WERI-Rb-1 (cell line): ENCODE results near the gene FAM53C.
"Not testable (repeated sequence)": the region's sequence is repeated elsewhere in the genome, so short reads cannot be mapped to it uniquely, and the experiment has no call there.

Experiments
- DNase-seq: peaks from one replicate; pipeline ENCODE4 v3.0.0-alpha.2; 2020
- H3K27ac ChIP-seq: fragments of 250-450 bp; sonication (Bioruptor Pico); 2 replicates; pipeline ENCODE4 v1.5.1; 2020; ENCODE audit warnings: mild to moderate bottlenecking, moderate library complexity
- H3K27me3 ChIP-seq: fragments of 250-450 bp; sonication (Bioruptor Pico); 2 replicates; pipeline ENCODE4 v1.5.1; 2021; ENCODE audit warnings: mild to moderate bottlenecking, low read depth, moderate library complexity; ENCODE audit not compliant: insufficient read depth, severe bottlenecking
- H3K36me3 ChIP-seq: fragments of 250-450 bp; sonication (Bioruptor Pico); 2 replicates; pipeline ENCODE4 v1.5.1; 2020; ENCODE audit warnings: mild to moderate bottlenecking, moderate library complexity
- H3K4me3 ChIP-seq: 2 replicates; pipeline ENCODE4 v1.5.1; 2011; ENCODE audit warnings: low read depth, mild to moderate bottlenecking, control low read depth, low read length
- H3K9me3 ChIP-seq: fragments of 250-450 bp; sonication (Bioruptor Pico); 2 replicates; pipeline ENCODE4 v1.5.1; 2021; ENCODE audit warnings: mild to moderate bottlenecking, moderate library complexity; ENCODE audit not compliant: severe bottlenecking
- TF ChIP-seq, protein P1 (sequence below): IDR thresholded peaks from 2 replicates; pipeline ENCODE4 v1.5.1; 2011; ENCODE audit warnings: low read depth, mild to moderate bottlenecking, control low read depth, inconsistent platforms, low read length

Gene FAM53C

DNA sequence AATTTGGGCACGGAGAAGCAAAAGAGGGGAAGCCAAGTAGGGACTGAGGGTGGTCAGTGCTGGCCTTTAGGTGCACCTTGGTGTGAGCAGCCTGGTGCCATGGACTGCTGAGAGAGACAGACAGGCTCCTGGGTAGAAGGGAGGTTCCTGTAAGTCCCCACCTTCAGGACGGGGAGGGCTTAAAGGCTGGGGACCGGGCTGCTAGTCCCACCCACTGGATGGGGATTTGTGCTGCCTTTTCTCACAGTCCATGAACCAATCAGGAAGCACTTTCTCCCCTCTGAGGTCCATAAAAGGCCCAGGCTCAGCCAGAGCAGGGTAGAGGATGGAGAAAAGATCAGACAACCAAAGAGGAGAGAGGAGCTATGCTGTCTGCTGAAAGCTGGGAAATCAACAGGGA is 21.7 kb upstream of the FAM53C start:
- Histone ChIP-seq H3K4me3 (no peak overlapping the region), H3K9me3 (no peaks in the 10 kb centered on the region), H3K27ac (no peak overlapping the region), H3K36me3 (peaks cover 40% of the 10 kb centered on the region), H3K27me3 (no peaks in the 10 kb centered on the region)
- TF ChIP-seq, protein P1, sequence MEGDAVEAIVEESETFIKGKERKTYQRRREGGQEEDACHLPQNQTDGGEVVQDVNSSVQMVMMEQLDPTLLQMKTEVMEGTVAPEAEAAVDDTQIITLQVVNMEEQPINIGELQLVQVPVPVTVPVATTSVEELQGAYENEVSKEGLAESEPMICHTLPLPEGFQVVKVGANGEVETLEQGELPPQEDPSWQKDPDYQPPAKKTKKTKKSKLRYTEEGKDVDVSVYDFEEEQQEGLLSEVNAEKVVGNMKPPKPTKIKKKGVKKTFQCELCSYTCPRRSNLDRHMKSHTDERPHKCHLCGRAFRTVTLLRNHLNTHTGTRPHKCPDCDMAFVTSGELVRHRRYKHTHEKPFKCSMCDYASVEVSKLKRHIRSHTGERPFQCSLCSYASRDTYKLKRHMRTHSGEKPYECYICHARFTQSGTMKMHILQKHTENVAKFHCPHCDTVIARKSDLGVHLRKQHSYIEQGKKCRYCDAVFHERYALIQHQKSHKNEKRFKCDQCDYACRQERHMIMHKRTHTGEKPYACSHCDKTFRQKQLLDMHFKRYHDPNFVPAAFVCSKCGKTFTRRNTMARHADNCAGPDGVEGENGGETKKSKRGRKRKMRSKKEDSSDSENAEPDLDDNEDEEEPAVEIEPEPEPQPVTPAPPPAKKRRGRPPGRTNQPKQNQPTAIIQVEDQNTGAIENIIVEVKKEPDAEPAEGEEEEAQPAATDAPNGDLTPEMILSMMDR = no peak
- DNase-seq = no peak

DNA sequence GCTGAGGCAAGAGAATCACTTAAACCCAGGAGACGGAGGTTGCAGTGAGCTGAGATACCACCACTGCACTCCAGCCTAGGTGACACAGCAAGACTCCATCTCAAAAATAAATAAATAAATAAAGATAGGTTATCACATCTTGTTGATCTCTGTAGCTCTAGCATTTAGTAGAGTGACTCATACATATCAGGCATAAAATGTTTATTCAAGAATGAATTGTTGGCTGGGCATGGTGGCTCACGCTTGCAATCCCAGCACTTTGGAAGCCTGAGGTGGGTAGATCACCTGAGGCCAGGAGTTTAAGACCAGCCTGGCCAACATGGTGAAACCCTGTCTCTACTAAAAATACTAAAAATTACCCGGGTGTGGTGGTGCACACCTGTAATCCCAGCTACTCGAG is 19.9 kb upstream of the FAM53C start:
- not testable (repeated sequence) for H3K27me3 ChIP-seq, DNase-seq, H3K27ac ChIP-seq, H3K9me3 ChIP-seq, H3K4me3 ChIP-seq
- peaks cover 39% of the 10 kb centered on the region for H3K36me3 ChIP-seq

DNA sequence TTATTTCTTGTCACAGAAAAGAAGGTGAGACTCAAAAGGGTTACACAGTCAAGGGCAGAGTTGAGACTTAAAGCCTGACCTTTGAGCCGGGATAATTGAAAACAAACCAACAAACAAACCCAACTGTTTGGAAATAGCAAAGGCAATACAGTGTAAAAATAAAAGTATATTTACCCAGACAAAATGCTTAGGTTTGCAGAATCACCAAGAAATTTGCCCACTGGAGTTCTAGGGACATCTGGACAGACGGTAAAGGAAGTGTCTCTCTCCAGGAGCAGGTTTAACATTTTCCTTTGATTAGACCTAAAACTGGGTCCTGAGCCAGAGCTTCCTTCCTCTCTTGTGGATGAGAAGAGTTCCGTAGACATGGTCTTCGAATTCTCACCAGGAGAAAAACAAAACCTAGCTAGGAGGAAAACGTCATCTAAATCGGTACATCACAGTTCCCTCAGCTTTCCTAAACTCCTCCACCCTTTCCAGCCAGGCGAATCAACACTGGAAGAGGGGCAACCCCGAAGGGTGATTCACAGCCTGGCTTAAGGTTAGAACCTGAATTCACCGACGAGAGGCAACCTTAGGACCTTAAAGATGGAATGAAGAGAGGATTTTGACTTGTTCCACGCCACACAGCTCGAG is 7.1 kb upstream of the FAM53C start:
- Histone ChIP-seq H3K36me3 (peaks cover 15% of the 10 kb centered on the region), H3K9me3 (no peaks in the 10 kb centered on the region), H3K4me3 (peak overlapping the region; percentile 89), H3K27me3 (no peaks in the 10 kb centered on the region), H3K27ac (peak overlapping the region; percentile 93)
- DNase-seq = no peak
- TF ChIP-seq, protein P1 = no peak

DNA sequence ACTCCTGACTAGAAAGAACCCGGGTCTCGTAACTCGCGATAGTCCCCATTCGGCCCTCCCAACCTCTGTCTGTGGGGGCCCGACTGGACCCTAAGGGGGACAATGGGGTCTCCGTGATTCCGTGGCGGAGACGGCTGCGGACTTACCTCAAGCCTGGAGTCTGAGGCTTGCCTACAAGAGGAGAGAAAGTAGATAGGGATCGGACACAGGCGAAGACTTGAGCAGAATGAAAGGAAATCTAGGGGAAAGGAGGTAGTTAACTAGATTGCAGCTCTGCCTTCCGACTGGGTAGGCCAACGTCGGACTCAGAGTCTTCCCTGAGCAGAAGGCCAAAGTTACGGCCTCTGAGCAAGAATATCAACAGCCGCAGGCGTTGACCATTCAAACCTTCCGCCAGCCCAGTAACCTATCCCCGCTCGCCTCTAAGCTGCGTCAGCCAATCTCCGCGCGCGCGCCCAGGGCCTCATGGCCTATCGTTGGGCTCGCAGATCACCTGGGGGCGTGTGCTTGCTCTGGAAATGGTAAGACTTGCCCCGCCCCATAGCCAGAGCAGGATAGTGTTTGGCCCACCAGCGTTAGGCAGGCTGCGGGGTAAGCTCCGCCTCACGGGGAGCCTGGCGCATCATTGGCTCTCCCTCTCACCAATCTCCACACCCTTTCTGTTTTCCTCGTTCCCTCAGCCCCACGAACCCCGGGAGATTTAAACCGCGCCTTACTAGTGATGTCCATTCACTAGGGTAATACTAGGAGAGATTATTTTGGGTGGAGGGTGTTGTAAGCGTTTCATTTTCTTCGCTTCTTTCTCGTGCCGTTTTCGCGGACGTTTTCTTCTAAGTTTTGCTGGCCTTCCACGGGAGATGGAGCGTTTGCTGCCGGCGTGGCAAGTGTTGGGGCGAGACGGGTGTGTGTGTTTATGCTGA is 6.4 kb upstream of the FAM53C start, which contains the start of gene CDC25C:
CDC25C (minus strand) TSS at position 356 of the 920 bp plus-strand sequence. CDS start 624 bp downstream, outside the sequence.
- Histone ChIP-seq H3K4me3 (peak within 1 kb of the TSS; percentile 89), H3K9me3 (no peaks in the 10 kb centered on the region), H3K27ac (peak within 1 kb of the TSS; percentile 93), H3K36me3 (peaks cover 15% of the 10 kb centered on the region), H3K27me3 (no peaks in the 10 kb centered on the region)
- peak; percentile 99 for DNase-seq
- TF ChIP-seq, protein P1 = no peak

DNA sequence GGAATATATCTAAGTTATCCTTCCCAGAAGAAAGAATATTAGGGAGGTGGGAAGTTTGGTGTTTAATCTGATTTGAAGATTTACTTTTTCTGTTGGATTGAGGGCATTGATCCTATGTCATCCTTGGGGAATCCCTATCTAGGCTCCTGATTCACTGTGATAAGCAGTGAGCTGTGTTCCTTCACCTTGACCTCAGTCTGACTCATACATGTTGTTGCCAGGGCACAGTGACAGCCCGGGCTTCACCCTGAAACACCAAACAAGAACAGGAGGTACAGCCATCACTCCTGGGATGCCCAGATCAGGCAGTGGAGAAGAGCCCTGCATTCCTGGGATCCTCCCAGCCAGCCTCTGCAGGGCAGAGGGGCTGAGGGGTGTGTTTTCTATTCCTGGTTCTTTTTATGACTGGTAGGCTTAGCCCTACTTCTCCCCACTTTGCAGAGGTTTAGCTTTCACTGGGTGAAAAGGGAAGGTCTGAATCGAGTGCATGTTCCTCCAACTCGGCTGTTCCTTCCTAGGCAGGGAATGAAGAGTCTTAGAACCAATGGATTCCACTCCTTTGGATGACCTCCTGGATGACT is 3.1 kb upstream of the FAM53C start:
- DNase-seq = no peak
- H3K27ac ChIP-seq = no peak overlapping the region
- H3K9me3 ChIP-seq = no peaks in the 10 kb centered on the region
- no peaks in the 10 kb centered on the region for H3K27me3 ChIP-seq
- TF ChIP-seq, protein P1 = no peak
- no peak overlapping the region for H3K4me3 ChIP-seq
- H3K36me3 ChIP-seq = peaks cover 3% of the 10 kb centered on the region
